ENCODE results near the gene NTM. TPM values are rescaled to one million over a fixed set of nuclear protein-coding genes. Genes with fewer than 3 reads are reported as not detected.

NTM gene
- polyA plus RNA-seq, 1 donor (not counting 4 experiments of a cell fraction or from before 2014, with no cell fraction given), result 47.9 TPM

GRCh38 chr11:131899950-131900580 is 529.6 kb downstream of the NTM start:
- H3K4me3 ChIP-seq (ENCODE audit: control insufficient read depth in 2 of 3, extremely low read depth in 1 of 3, insufficient read depth in 2 of 3, low read depth in 1 of 3, low read length in 3 of 3), result no peak overlapping the region
- peaks cover 16% of the 10 kb centered on the region for H3K4me1 ChIP-seq (ENCODE audit: control insufficient read depth, extremely low read depth, insufficient read depth, low read length)
- H4K20me1 ChIP-seq (ENCODE audit: control insufficient read depth, extremely low read depth, insufficient read depth, low read length), result no peaks in the 10 kb centered on the region
- H3K9me1 ChIP-seq (ENCODE audit: control insufficient read depth, extremely low read depth, insufficient read depth, low read length), result no peaks in the 10 kb centered on the region
- H3K9ac ChIP-seq (ENCODE audit: control insufficient read depth, extremely low read depth, insufficient read depth, low read length), result no peak overlapping the region
- TF ChIP-seq EZH2 (IDR thresholded peaks at IDR 0.05; ENCODE audit: low read length) (no peak), CTCF (optimal IDR thresholded peaks at IDR 0.05 in 1 of 3, IDR thresholded peaks at IDR 0.05 in 1 of 3, conservative IDR thresholded peaks at IDR 0.05 in 1 of 3; ENCODE audit: extremely low read depth in 1 of 3, insufficient read depth in 2 of 3, low read length in 3 of 3) (no peak)
- no peaks in the 10 kb centered on the region for H3K27me3 ChIP-seq (ENCODE audit: control insufficient read depth, extremely low read depth, insufficient read depth, low read length)
- no peak overlapping the region for H3K4me2 ChIP-seq (ENCODE audit: control insufficient read depth, extremely low read depth, insufficient read depth, low read depth, low read length)
- FAIRE-seq, result no peak
- no peak overlapping the region for H2AFZ ChIP-seq (ENCODE audit: control insufficient read depth, low read length)
- dilution Hi-C loops (cut with MboI; ENCODE audit: extremely low pct_ligation_motif_present, low sequenced_read_pairs), result no loop called here
- H3K36me3 ChIP-seq (ENCODE audit: control insufficient read depth in 2 of 2, extremely low read depth in 1 of 2, insufficient read depth in 2 of 2, low read length in 2 of 2), result no peaks in the 10 kb centered on the region
- no peaks in the 10 kb centered on the region for H3K9me3 ChIP-seq (ENCODE audit: control insufficient read depth, low read depth, low read length)
- no peaks in the 10 kb centered on the region for H3K79me2 ChIP-seq (ENCODE audit: control insufficient read depth, insufficient read depth, low read length)
- no peak for DNase-seq (ENCODE audit: low read depth, low spot score)
- no peak overlapping the region for H3K27ac ChIP-seq (ENCODE audit: control insufficient read depth, insufficient read depth, low read length)

- Histone ChIP-seq H3K4me2 (ENCODE audit: control insufficient read depth, extremely low read depth, insufficient read depth, low read depth, low read length) (no peak overlapping the region), H3K27ac (ENCODE audit: control insufficient read depth, insufficient read depth, low read length) (no peak overlapping the region), H3K9me3 (ENCODE audit: control insufficient read depth, low read depth, low read length) (no peaks in the 10 kb centered on the region), H3K4me3 (ENCODE audit: control insufficient read depth in 2 of 3, extremely low read depth in 1 of 3, insufficient read depth in 2 of 3, low read depth in 1 of 3, low read length in 3 of 3) (no peak overlapping the region), H3K4me1 (ENCODE audit: control insufficient read depth, extremely low read depth, insufficient read depth, low read length) (peaks cover 8% of the 10 kb centered on the region), H3K27me3 (ENCODE audit: control insufficient read depth, extremely low read depth, insufficient read depth, low read length) (no peaks in the 10 kb centered on the region), H3K79me2 (ENCODE audit: control insufficient read depth, insufficient read depth, low read length) (no peaks in the 10 kb centered on the region), H3K36me3 (ENCODE audit: control insufficient read depth in 2 of 2, extremely low read depth in 1 of 2, insufficient read depth in 2 of 2, low read length in 2 of 2) (no peaks in the 10 kb centered on the region), H3K9ac (ENCODE audit: control insufficient read depth, extremely low read depth, insufficient read depth, low read length) (no peak overlapping the region), H3K9me1 (ENCODE audit: control insufficient read depth, extremely low read depth, insufficient read depth, low read length) (no peaks in the 10 kb centered on the region), H4K20me1 (ENCODE audit: control insufficient read depth, extremely low read depth, insufficient read depth, low read length) (no peaks in the 10 kb centered on the region), H2AFZ (ENCODE audit: control insufficient read depth, low read length) (no peak overlapping the region)
- no peak for TF ChIP-seq CTCF (optimal IDR thresholded peaks at IDR 0.05 in 1 of 3, IDR thresholded peaks at IDR 0.05 in 1 of 3, conservative IDR thresholded peaks at IDR 0.05 in 1 of 3; ENCODE audit: extremely low read depth in 1 of 3, insufficient read depth in 2 of 3, low read length in 3 of 3)
- no peak for TF ChIP-seq EZH2 (IDR thresholded peaks at IDR 0.05; ENCODE audit: low read length)
- FAIRE-seq, result no peak
- DNase-seq (ENCODE audit: low read depth, low spot score), result no peak
- dilution Hi-C loops (cut with MboI; ENCODE audit: extremely low pct_ligation_motif_present, low sequenced_read_pairs), result no loop called here
These were observed 532.0 kb downstream of the NTM start for GRCh38 chr11:131902421-131902820.
